DMS53 (cell line): ENCODE data around the gene B3GNT7.
"Not testable (repeated sequence)": the region's sequence is repeated elsewhere in the genome, so short reads cannot be mapped to it uniquely, and the experiment has no call there.

Experiments used
- DNase-seq: peaks from one replicate; lab custom pipeline; 2025; lab: John Stamatoyannopoulos, UW

The B3GNT7 gene

GRCh38 chr2:231400681-231401080 lies 5.2 kb downstream of the B3GNT7 start:
- DNase-seq, result not testable (repeated sequence)

- DNase-seq, result not testable (repeated sequence)
Measured at GRCh38 chr2:231401101-231401500, 5.6 kb downstream of the B3GNT7 start.

GRCh38 chr2:231403421-231404182 lies 8.1 kb downstream of the B3GNT7 start:
- DNase-seq, result peak; percentile 31

- not testable (repeated sequence) for DNase-seq
Measured at GRCh38 chr2:231404183-231404578, 8.7 kb downstream of the B3GNT7 start.

GRCh38 chr2:231405601-231406367 lies 10.3 kb downstream of the B3GNT7 start:
- DNase-seq, result not testable (repeated sequence)

- not testable (repeated sequence) for DNase-seq
Measured at GRCh38 chr2:231407686-231408085, 12.2 kb downstream of the B3GNT7 start.

GRCh38 chr2:231408304-231408703 lies 12.8 kb downstream of the B3GNT7 start:
- not testable (repeated sequence) for DNase-seq

- no peak for DNase-seq
Measured at GRCh38 chr2:231409776-231410175, 14.3 kb downstream of the B3GNT7 start.

- DNase-seq, result peak; percentile 29
Measured at GRCh38 chr2:231410293-231411004, 14.9 kb downstream of the B3GNT7 start.

GRCh38 chr2:231411237-231411636 lies 15.7 kb downstream of the B3GNT7 start:
- DNase-seq, result no peak

- peak; percentile 86 for DNase-seq
Measured at GRCh38 chr2:231411831-231412617, 16.5 kb downstream of the B3GNT7 start.

GRCh38 chr2:231412618-231412963 lies 17.1 kb downstream of the B3GNT7 start:
- no peak for DNase-seq

- no peak for DNase-seq
Measured at GRCh38 chr2:231413456-231413855, 17.9 kb downstream of the B3GNT7 start.

GRCh38 chr2:231413921-231414476 lies 18.5 kb downstream of the B3GNT7 start:
- DNase-seq, result no peak

GRCh38 chr2:231415029-231415428 lies 19.5 kb downstream of the B3GNT7 start:
- DNase-seq, result no peak

- DNase-seq, result no peak
Measured at GRCh38 chr2:231418820-231419640, 23.5 kb downstream of the B3GNT7 start.

GRCh38 chr2:231421051-231421580 lies 25.6 kb downstream of the B3GNT7 start:
- DNase-seq, result no peak

GRCh38 chr2:231422056-231422455 lies 26.5 kb downstream of the B3GNT7 start:
- no peak for DNase-seq

- no peak for DNase-seq
Measured at GRCh38 chr2:231423176-231423575, 27.7 kb downstream of the B3GNT7 start.

GRCh38 chr2:231425291-231425810 lies 29.8 kb downstream of the B3GNT7 start:
- no peak for DNase-seq
